Nephron progenitor cell (in vitro differentiated cells): Measurements from ENCODE around the gene REEP3.

Experiments
- DNase-seq: peaks from one replicate; pipeline ENCODE4 v3.0.0; 2021
- H3K27ac Mint-ChIP-seq: 2 replicates; pipeline ENCODE4 v1.8.0; 2021; ENCODE audit warnings: mild to moderate bottlenecking, moderate library complexity, mixed read lengths
- H3K27me3 Mint-ChIP-seq: 2 replicates; pipeline ENCODE4 v1.8.0; 2021; ENCODE audit warnings: mild to moderate bottlenecking, low read depth, mixed read lengths; ENCODE audit not compliant: poor library complexity
- H3K36me3 Mint-ChIP-seq: 2 replicates; pipeline ENCODE4 v1.8.0; 2021; ENCODE audit warnings: low read depth, mixed read lengths
- H3K4me1 Mint-ChIP-seq: 2 replicates; pipeline ENCODE4 v1.8.0; 2021; ENCODE audit warnings: mixed read lengths
- H3K4me3 Mint-ChIP-seq: 2 replicates; pipeline ENCODE4 v1.8.0; 2021; ENCODE audit warnings: mild to moderate bottlenecking, moderate library complexity, mixed read lengths
- H3K9me3 Mint-ChIP-seq: 2 replicates; pipeline ENCODE4 v1.8.0; 2021; ENCODE audit warnings: mild to moderate bottlenecking, moderate library complexity, mixed read lengths
- CTCF ChIP-seq: fragments of 200-600 bp; sonication (generic); IDR thresholded peaks from 2 replicates; pipeline ENCODE4 v1.5.0; 2021; ENCODE audit warnings: antibody characterized with exemption

Gene REEP3

GRCh38 chr10:63636812-63637211 is 115.6 kb downstream of the REEP3 start:
- Mint-ChIP-seq H3K27me3 (no peaks in the 10 kb centered on the region), H3K36me3 (no peaks in the 10 kb centered on the region), H3K27ac (no peak overlapping the region), H3K4me3 (no peak overlapping the region), H3K9me3 (no peaks in the 10 kb centered on the region), H3K4me1 (peaks cover 21% of the 10 kb centered on the region)
- TF ChIP-seq CTCF, result no peak
- no peak for DNase-seq

GRCh38 chr10:63637901-63638327 is 116.7 kb downstream of the REEP3 start:
- no peak overlapping the region for H3K4me3 Mint-ChIP-seq
- H3K36me3 Mint-ChIP-seq, result no peaks in the 10 kb centered on the region
- DNase-seq, result no peak
- H3K27me3 Mint-ChIP-seq, result no peaks in the 10 kb centered on the region
- H3K4me1 Mint-ChIP-seq, result peaks cover 17% of the 10 kb centered on the region
- TF ChIP-seq CTCF, result no peak
- no peaks in the 10 kb centered on the region for H3K9me3 Mint-ChIP-seq
- no peak overlapping the region for H3K27ac Mint-ChIP-seq

DNA sequence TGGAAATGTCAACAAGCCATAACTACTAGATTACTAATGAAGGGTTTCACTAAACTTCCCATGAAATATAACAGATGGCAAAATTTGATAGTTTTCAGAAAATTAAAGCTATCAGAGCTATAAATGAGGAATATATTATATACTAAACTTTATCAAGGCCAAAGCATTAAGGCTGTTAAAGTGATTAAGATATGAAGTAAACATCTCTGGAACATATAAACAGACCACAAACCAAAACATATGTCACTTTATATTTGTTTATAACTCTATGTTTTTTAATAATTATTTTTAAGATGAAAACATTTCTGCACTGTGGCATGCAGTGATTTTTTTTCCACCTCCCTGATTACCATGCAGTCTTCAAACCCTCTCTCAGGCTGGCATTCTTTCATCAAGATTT is 120.2 kb downstream of the REEP3 start:
- H3K27ac Mint-ChIP-seq, result no peak overlapping the region
- H3K4me1 Mint-ChIP-seq, result no peaks in the 10 kb centered on the region
- no peak for DNase-seq
- peaks cover 4% of the 10 kb centered on the region for H3K27me3 Mint-ChIP-seq
- TF ChIP-seq CTCF, result no peak
- no peak overlapping the region for H3K4me3 Mint-ChIP-seq
- H3K9me3 Mint-ChIP-seq, result no peaks in the 10 kb centered on the region
- no peaks in the 10 kb centered on the region for H3K36me3 Mint-ChIP-seq

DNA sequence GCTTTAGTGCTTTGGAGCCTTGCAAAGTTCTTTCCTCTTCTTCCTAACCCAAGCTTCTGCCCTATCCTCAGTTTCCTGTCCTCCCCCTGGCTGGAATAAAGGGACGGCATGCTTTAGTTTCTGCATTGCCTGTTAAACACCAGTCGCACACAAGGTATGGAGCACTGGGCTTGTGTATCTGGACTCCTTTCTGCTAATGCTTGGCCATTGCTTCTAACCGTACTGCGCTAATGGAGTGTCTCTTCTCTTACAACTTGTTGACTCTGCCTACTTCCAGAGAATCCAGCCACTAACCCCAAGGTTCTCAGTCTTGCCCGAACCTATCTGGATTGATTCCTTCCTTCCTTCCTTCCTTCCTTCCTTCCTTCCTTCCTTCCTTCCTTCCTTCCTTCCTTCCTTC is 120.6 kb downstream of the REEP3 start:
- Mint-ChIP-seq H3K27ac (no peak overlapping the region), H3K4me3 (no peak overlapping the region), H3K27me3 (peaks cover 4% of the 10 kb centered on the region), H3K9me3 (no peaks in the 10 kb centered on the region), H3K36me3 (no peaks in the 10 kb centered on the region), H3K4me1 (no peaks in the 10 kb centered on the region)
- no peak for DNase-seq
- TF ChIP-seq CTCF, result no peak

DNA sequence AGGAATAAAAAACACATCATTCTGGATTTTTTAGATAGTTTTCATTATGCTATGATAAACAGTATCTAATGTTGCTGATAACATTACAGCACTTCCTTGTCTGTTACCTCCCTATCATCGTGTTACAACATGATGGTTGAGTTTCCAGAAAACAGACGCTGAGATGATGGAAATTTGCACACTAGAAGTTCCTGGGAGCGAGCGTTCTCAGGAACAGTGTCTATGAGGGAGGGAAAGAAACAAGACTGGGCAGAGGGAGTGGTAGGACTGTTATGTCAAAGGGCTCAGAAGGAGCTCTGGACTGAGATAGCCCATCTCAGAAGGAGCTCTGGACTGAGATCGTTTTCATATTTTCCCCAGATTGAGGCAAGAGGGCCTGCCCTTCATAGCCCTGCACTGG is 121.6 kb downstream of the REEP3 start:
- Mint-ChIP-seq H3K27me3 (peaks cover 4% of the 10 kb centered on the region), H3K4me3 (no peak overlapping the region), H3K4me1 (no peaks in the 10 kb centered on the region), H3K36me3 (no peaks in the 10 kb centered on the region), H3K9me3 (no peaks in the 10 kb centered on the region), H3K27ac (peak overlapping the region; percentile 21)
- DNase-seq, result no peak
- no peak for TF ChIP-seq CTCF

- no peaks in the 10 kb centered on the region for H3K9me3 Mint-ChIP-seq
- no peak overlapping the region for H3K4me3 Mint-ChIP-seq
- H3K36me3 Mint-ChIP-seq, result no peaks in the 10 kb centered on the region
- peaks cover 4% of the 10 kb centered on the region for H3K27me3 Mint-ChIP-seq
- H3K4me1 Mint-ChIP-seq, result no peaks in the 10 kb centered on the region
- no peak overlapping the region for H3K27ac Mint-ChIP-seq
- no peak for TF ChIP-seq CTCF
- no peak for DNase-seq
Measured at GRCh38 chr10:63644418-63645142, 123.4 kb downstream of the REEP3 start.
